GM18867 (cell line): ENCODE measurements around the gene MPZL2.

Experiments used
- ATAC-seq: cut with Tn5 transposase; IDR thresholded peaks from one replicate; pipeline ENCODE4 v1.9.1; 2021; ENCODE audit warnings: mild to moderate bottlenecking, moderate library complexity; ENCODE audit not compliant: unreplicated experiment

Gene MPZL2

GRCh38 chr11:118223570-118223969 is 40.5 kb downstream of the MPZL2 start:
- no peak for ATAC-seq

- ATAC-seq, result no peak
Observed at GRCh38 chr11:118222437-118222836, 41.7 kb downstream of the MPZL2 start.

- ATAC-seq, result no peak
Observed at GRCh38 chr11:118221419-118221818, 42.7 kb downstream of the MPZL2 start.

GRCh38 chr11:118219732-118220131 is 44.4 kb downstream of the MPZL2 start:
- no peak for ATAC-seq

- no peak for ATAC-seq
Observed at GRCh38 chr11:118219244-118219643, 44.9 kb downstream of the MPZL2 start.

GRCh38 chr11:118217575-118217974 is 46.5 kb downstream of the MPZL2 start:
- no peak for ATAC-seq

GRCh38 chr11:118216621-118217481 is 47.2 kb downstream of the MPZL2 start:
- ATAC-seq, result no peak

- no peak for ATAC-seq
Observed at GRCh38 chr11:118215765-118216164, 48.3 kb downstream of the MPZL2 start.

GRCh38 chr11:118215262-118215661 is 48.8 kb downstream of the MPZL2 start:
- ATAC-seq, result no peak

- no peak for ATAC-seq
Observed at GRCh38 chr11:118214210-118214914, 49.7 kb downstream of the MPZL2 start.

GRCh38 chr11:118213781-118214180 is 50.3 kb downstream of the MPZL2 start:
- no peak for ATAC-seq

GRCh38 chr11:118213201-118213600 is 50.9 kb downstream of the MPZL2 start:
- ATAC-seq, result no peak

GRCh38 chr11:118212781-118213191 is 51.3 kb downstream of the MPZL2 start:
- no peak for ATAC-seq

GRCh38 chr11:118212131-118212725 is 51.9 kb downstream of the MPZL2 start:
- no peak for ATAC-seq

- no peak for ATAC-seq
Observed at GRCh38 chr11:118211006-118211405, 53.1 kb downstream of the MPZL2 start.

- ATAC-seq, result no peak
Observed at GRCh38 chr11:118210323-118210722, 53.8 kb downstream of the MPZL2 start.

- ATAC-seq, result no peak
Observed at GRCh38 chr11:118209033-118209432, 55.1 kb downstream of the MPZL2 start.

- no peak for ATAC-seq
Observed at GRCh38 chr11:118207079-118207478, 57.0 kb downstream of the MPZL2 start.

- ATAC-seq, result no peak
Observed at GRCh38 chr11:118206391-118207031, 57.6 kb downstream of the MPZL2 start.

GRCh38 chr11:118205606-118206378 is 58.3 kb downstream of the MPZL2 start:
- no peak for ATAC-seq
